ENCODE data around the gene MAB21L3.

MAB21L3 gene

DNA sequence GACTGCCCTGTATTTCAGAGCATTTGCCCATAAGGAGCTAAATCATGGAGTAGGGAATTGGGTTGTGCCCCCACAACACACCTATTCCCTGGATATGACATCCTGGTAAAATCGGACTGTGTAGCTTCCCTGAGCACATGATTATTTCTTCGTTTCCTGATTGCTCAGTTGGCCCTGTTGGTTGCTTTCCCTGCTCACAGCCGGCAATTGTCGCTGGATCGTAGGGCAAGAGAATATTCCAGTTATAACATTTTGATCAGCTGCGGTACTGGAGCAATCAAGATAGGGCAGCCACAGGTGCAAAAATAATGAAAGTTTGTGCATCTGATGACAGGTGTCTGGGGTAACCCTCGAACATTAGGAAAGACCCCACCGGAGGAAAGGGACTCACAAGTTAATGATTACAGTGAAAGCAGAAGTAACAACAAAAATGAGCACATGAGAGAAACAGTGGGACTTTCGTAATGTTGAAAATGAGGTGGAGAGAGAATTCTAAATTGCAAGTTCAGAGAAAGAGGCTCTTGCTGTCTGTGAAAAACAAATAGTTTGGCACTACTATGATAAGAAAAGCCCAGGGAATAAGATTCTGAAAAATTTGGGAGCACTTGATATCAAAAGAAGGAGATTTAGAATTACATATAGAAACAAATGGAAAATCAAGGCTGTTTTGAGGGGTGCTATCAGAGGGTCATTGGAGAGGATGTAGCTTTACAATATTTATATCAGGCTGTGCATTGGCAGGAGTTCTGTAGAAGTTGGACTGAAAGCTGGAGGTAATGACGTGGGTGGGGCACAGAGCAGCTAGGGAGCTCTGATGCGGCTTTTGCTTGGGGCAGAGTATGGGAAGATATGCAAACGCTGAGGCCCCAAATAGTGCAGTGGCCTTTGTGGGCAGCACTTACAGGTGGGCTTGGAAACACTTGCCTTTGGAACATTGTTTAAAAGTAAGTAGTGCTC lies at the start of gene MAB21L3:
Gene MAB21L3 (plus strand): TSS at position 833 of the 957 bp plus-strand sequence. CDS start 1,217 bp downstream, outside the sequence.
- DNase-seq = no peak

GRCh38 chr1:116062201-116062600 lies 49.0 kb upstream of the MAB21L3 start:
- DNase-seq = no peak

DNA sequence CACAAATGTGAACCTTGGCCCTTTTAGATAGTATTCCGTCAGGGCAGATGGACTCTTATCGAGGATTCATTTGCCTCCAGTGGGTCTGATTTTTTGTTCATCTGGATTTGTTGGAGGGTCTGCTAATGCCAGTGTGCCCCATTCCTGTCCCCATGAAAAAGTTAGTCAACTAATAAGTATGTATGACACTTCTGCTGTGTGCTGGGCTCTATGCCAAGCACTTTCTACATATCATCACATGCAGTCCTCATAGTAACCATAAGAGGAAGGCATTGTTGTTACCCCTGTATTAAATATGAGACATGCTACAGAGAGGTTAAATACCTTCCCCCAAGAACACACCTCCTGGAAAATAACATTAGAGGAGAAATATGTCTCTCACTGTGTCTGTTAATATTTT lies 46.6 kb upstream of the MAB21L3 start:
- no peak for DNase-seq

GRCh38 chr1:116066868-116067565 lies 44.2 kb upstream of the MAB21L3 start:
- DNase-seq = no peak

- DNase-seq = no peak
Measured at GRCh38 chr1:116067566-116067890, 43.7 kb upstream of the MAB21L3 start.

DNA sequence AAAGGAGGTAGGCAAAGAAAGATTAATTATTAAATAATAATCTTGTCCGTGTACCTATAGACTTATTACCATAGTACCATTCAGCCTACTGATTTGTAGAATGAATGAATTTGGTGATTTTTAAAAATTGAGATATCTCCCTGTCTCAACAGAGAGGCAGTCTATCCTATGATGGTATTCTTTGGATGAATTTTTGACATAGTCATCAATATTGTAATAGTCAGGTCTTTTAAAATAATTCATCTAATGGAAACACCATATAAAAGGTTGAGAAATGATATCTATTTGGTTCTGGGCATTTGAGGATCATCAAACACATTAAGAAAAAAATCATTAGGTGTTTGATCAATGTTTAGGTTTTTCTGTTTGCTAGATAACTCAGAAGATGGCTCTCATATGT lies 35.6 kb upstream of the MAB21L3 start:
- DNase-seq = no peak

DNA sequence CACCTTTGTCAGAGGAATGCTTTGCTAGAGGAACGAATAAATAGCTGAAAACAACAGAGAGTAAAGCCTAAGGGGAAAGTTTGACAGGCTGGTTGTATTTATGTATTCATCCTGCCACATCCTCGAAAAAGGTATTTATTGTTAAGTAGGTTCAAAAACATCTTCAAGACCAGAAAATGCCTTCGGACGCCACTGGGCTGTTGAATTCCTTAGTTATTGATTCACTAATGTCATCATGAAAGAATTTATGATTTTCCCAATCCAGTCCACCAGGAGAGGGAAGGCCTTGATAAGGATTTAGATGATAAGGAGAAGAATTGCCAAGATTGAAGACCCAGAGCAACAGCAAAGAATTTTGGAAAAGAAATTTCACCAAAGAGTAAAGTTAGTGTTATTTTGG lies 35.2 kb upstream of the MAB21L3 start:
- DNase-seq = no peak

GRCh38 chr1:116076831-116077230 lies 34.4 kb upstream of the MAB21L3 start:
- DNase-seq = no peak

DNA sequence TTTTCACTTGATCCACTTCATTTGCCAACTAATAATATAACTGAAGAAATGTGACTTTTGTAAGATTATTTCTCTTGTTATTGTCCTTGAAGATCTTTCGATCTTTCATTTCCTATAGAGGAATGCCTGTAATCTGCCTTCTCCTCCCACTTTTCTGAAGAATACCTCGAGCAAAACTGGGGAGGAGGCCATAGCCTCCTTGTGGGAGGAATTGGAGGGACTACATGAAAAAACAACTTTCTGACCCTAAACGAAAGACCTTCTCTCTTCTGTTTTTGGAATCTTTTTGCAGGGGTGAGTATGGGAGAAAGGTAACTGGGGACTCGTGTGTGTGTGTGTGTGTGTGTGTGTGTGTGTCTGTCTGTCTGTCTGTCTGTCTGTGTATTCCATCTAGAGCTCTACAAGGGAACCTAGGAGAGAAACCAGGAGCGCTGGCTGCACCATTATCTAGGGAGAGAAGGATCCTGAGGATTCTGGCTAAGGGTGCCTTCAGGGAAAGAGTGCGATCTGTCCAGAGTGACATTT lies 32.4 kb upstream of the MAB21L3 start:
- DNase-seq = no peak

GRCh38 chr1:116087628-116088027 lies 23.6 kb upstream of the MAB21L3 start:
- no peak for DNase-seq

DNA sequence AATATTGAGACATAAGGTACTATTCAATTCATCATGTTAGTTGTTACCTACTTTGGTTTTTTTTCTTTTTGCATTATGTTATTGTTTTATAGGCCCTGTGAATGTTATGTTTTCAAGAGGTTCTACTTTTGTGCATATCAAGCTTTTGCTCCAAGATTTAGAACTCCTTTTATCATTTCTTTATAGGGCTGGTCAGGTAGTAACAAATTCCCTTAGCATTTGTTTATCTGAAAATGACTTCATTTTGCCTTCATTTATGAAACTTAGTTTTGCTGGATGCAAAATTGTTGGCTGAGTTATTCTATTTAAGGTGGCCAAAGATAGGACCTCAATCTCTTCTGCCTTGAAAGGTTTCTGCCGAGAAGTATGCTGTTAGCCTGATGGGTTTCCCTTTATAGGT lies 21.3 kb upstream of the MAB21L3 start:
- no peak for DNase-seq

- no peak for DNase-seq
Measured at GRCh38 chr1:116091083-116091482, 20.1 kb upstream of the MAB21L3 start.

GRCh38 chr1:116092752-116093489 lies 18.3 kb upstream of the MAB21L3 start:
- no peak for DNase-seq

DNA sequence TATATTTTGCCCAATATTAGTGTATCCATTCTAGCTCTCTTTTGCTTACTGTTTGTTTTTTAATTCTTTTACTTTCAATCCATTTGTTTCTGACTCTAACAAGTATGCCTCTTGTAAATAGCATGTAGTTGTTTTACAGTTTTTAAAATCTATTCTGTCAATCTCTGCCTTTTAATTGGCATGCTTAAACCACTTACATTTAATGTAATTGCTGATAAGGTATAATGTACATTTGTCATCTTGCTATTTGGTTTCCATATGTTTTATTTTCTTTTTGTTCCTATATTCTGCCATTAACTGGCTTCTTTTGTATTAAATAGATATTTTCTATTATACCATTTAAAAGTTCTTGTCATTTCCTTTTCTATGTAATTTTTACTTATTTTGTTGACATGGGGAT lies 16.2 kb upstream of the MAB21L3 start:
- no peak for DNase-seq

GRCh38 chr1:116096013-116096618 lies 15.1 kb upstream of the MAB21L3 start:
- DNase-seq = no peak

DNA sequence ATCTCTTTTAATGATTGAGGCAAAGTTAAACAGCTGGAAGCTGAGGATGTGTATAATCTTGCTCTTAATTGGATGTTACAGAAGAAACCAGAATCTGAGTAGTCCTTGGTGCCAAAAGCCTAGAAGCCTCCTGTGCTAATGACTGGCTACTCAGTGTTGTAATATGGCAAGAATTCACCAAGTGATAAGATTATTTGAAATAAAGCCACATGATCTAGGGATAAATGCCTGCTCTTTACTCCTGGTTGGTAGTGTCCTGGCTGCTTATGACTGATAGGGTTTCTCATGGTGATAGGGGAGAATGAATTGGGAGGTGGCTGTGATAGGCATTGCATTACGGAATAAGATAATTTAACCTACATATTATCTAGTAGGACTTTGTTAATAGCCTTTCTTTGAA lies 13.6 kb upstream of the MAB21L3 start:
- DNase-seq = no peak

DNA sequence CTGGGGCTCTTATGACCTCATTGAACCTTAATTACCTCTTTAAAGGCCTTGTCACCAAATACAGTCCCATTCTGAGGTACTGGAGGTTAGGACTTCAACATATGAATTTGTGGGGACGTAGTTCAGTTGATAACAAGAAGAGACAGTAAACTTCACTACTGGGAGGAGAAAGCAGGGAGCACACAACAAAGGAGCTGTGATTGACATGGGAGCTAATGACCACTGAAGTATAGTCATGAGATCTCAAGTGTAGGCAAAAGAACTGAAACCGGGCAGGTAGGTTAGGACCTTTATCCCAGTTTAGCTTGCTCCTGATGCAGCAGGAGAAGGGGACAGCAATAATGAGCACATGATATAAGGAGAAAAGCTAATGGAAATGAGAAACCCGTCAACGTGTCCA lies 11.8 kb upstream of the MAB21L3 start:
- DNase-seq = no peak

DNA sequence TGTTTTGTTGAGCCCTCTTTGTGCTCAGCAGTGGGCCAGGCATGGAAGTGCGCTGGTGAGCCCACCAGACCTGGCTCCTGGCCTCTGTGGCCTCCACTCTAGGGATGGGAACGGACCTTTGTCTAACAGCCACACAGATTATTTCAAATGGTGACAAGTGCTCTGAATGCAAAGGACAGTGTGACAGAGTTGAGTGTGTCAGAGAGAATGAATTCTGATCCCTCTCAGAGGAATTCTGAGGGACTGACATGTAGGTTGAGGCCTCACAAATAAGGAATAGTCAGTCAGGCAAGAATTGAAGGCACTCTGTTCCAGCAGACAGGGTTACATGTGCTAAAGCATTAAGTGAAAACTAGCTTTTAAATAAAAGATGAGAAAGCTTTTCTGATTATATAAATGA lies 11.3 kb upstream of the MAB21L3 start:
- DNase-seq = no peak

DNA sequence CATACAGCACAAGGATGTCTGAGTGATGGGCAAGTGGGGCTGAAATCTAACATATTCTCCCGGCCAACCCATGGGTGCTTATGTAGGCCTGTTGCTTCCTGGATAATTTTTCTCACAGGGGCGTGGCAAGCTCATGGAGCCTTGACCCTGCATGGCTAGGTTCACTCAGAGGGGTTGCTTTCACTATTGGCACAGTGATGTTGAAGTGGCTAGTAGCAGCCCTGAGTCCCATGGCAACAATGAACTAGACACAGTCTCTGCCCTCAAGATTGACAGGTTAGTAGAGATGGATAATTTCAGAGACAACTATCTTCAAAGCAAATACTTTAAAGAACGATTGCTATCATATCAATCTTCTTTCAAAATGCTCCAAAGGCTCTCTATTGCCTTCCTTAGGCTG lies 6.5 kb upstream of the MAB21L3 start:
- DNase-seq = no peak

- DNase-seq = no peak
Measured at GRCh38 chr1:116105996-116106395, 5.2 kb upstream of the MAB21L3 start.

DNA sequence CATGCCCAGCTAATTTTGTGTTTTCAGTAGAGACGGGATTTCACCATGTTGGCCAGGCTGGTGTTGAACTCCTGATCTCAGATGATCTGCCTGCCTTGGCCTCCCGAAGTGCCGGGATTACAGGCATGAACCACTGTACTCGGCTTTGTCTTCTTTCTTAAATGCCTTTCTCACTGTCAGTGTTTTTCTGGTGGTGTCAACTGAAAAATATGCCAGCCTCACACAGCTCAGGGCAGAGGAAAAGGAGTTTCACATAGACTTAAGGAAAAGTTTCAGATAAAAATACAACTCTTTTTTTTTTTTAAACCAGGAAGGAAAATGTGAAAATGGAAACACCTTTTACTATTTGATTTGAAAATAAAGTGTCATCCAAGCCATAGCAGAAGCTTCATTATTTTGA lies 4.6 kb upstream of the MAB21L3 start:
- DNase-seq = no peak

- DNase-seq = no peak
Measured at GRCh38 chr1:116107371-116107770, 3.8 kb upstream of the MAB21L3 start.
